Measurements from ENCODE around the gene VWA8. TPM values are rescaled to one million over a fixed set of nuclear protein-coding genes. Genes with fewer than 3 reads are reported as not detected.

Gene VWA8
- total and polyA plus RNA-seq, 9 donors: 4.5 to 25.1 (median 21.0) TPM

DNA sequence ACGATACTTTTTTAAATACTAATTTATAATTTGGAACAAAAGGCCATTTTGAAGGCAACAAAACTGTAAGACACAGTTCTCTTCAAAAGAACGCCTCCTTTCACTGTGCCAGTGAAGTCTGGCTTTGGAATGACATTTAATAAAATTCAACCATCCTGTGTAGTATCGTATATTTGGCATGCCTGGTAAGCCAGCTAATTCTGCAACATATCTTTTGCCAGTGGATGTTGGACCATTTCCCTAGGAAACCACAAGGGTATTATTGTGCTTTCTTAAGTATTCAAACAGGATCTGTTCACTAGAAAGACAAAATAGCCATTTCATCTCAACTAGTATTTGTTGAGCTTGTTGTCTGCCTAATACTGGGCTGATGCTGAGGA is 391.9 kb downstream of the VWA8 start:
- TF ChIP-seq EP300 (IDR thresholded peaks at IDR 0.05) (no peak), POLR2A (IDR thresholded peaks at IDR 0.05) (no peak)
- H3K4me1 ChIP-seq (ENCODE audit: insufficient read depth): no peaks in the 10 kb centered on the region
- no peaks in the 10 kb centered on the region for H3K9me3 ChIP-seq
- no peak overlapping the region for H3K27ac ChIP-seq
- DNase-seq: no peak
- 38 to 44% (median 42%) methylated on average over 3 of the region's 3 CpGs for WGBS, 3 donors
- intact Hi-C loops (cut with DNase I): no loop called here
- no peaks in the 10 kb centered on the region for H3K27me3 ChIP-seq
- no peak overlapping the region for H3K4me3 ChIP-seq
- no peaks in the 10 kb centered on the region for H3K36me3 ChIP-seq

GRCh38 chr13:41568143-41568971 is 392.6 kb downstream of the VWA8 start:
- Histone ChIP-seq H3K27ac (no peak overlapping the region), H3K9me3 (no peaks in the 10 kb centered on the region), H3K36me3 (no peaks in the 10 kb centered on the region), H3K4me1 (ENCODE audit: insufficient read depth) (peaks cover 2% of the 10 kb centered on the region), H3K4me3 (no peak overlapping the region), H3K27me3 (no peaks in the 10 kb centered on the region)
- no peak for TF ChIP-seq POLR2A (IDR thresholded peaks at IDR 0.05)
- no peak for TF ChIP-seq CTCF (IDR thresholded peaks at IDR 0.05)
- no peak for TF ChIP-seq EP300 (IDR thresholded peaks at IDR 0.05)
- WGBS, 3 donors: 88 to 96% (median 93%) methylated on average over 9 of the region's 9 CpGs
- no peak for DNase-seq
- intact Hi-C loops (cut with DNase I): no loop called here

DNA sequence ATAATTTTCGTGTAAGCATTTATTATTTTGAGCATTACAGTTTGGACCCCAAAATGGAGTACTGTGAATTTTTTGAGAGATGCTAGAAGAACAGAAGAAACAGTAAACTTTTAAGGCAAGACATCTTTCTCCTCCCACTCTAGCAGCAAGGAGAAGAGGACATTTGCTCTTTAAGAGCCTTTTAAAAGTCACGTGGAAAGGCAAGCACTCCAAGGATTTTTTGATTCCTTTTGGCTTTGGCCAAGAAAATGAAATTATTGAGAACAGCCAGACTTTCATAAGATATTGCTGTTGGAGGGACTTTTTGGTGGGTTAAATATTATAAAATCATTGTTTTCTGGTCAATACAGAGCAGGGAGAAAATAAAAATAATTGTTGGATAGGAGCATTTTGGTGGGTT is 393.5 kb downstream of the VWA8 start:
- no peak for DNase-seq
- TF ChIP-seq EP300 (IDR thresholded peaks at IDR 0.05): no peak
- no peak for TF ChIP-seq POLR2A (IDR thresholded peaks at IDR 0.05)
- no peak for TF ChIP-seq CTCF (IDR thresholded peaks at IDR 0.05)
- H3K27me3 ChIP-seq: no peaks in the 10 kb centered on the region
- intact Hi-C loops (cut with DNase I): no loop called here
- no peaks in the 10 kb centered on the region for H3K9me3 ChIP-seq
- H3K36me3 ChIP-seq: no peaks in the 10 kb centered on the region
- no peak overlapping the region for H3K4me3 ChIP-seq
- H3K4me1 ChIP-seq (ENCODE audit: insufficient read depth): peaks cover 3% of the 10 kb centered on the region
- 71 to 75% (median 71%) methylated on average over 2 of the region's 2 CpGs for WGBS, 3 donors
- H3K27ac ChIP-seq: no peak overlapping the region

DNA sequence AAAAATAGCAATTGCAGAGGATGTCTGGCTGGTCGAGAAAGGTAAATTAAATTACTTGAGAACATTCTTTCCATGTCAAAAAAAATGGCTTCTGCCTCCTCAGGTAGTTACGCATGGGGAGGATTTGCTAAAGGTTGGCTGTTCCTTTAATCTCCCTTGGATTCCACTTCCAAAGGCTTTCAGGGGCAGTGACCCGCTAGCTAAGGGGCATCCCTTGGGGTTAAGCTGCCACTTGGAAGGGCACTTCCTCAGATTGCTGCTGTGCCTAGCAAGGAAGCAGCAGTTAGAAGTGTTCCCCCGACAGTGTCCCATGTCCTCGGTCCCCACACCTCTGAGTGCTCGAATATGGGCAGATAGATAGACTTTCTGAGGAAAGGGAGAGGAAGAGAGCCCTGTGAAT is 395.1 kb downstream of the VWA8 start:
- Histone ChIP-seq H3K4me1 (ENCODE audit: insufficient read depth) (peaks cover 8% of the 10 kb centered on the region), H3K27ac (no peak overlapping the region), H3K9me3 (no peaks in the 10 kb centered on the region), H3K27me3 (no peaks in the 10 kb centered on the region), H3K4me3 (no peak overlapping the region), H3K36me3 (no peaks in the 10 kb centered on the region)
- no peak for TF ChIP-seq CTCF (IDR thresholded peaks at IDR 0.05)
- no peak for TF ChIP-seq POLR2A (IDR thresholded peaks at IDR 0.05)
- TF ChIP-seq EP300 (IDR thresholded peaks at IDR 0.05): no peak
- 88 to 95% (median 93%) methylated on average over 6 of the region's 6 CpGs for WGBS, 3 donors
- intact Hi-C loops (cut with DNase I): no loop called here
- no peak for DNase-seq

DNA sequence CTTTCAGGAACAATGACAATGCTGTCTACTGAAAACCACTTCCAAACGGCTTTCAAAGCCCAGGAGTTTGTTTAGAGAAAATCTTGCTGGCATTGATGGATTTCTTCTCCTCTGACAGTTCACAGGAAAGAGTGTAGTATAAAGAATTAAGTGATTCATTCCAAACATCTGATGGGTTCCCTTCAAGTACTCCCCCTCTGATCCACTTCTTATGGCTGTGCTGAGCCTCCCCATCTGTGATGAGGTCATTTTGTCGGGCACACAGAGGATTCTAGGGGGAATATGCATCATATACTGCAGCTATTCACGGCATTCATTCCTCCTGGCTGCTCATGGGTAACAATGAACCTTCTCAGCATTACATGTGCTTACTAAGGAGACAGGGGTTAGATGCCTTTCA is 395.7 kb downstream of the VWA8 start:
- intact Hi-C loops (cut with DNase I): no loop called here
- H3K36me3 ChIP-seq: no peaks in the 10 kb centered on the region
- 57 to 72% (median 67%) methylated on average over 3 of the region's 3 CpGs for WGBS, 3 donors
- H3K27me3 ChIP-seq: no peaks in the 10 kb centered on the region
- H3K27ac ChIP-seq: no peak overlapping the region
- DNase-seq: no peak
- H3K4me1 ChIP-seq (ENCODE audit: insufficient read depth): peaks cover 8% of the 10 kb centered on the region
- H3K9me3 ChIP-seq: no peaks in the 10 kb centered on the region
- H3K4me3 ChIP-seq: no peak overlapping the region
- TF ChIP-seq CTCF (IDR thresholded peaks at IDR 0.05) (no peak), EP300 (IDR thresholded peaks at IDR 0.05) (no peak), POLR2A (IDR thresholded peaks at IDR 0.05) (no peak)
